Cardiac fibroblast (primary cell): ENCODE results near the gene FN3K.

Source experiments
- DNase-seq, 2 donors: peaks; one replicate each; pipeline versions ENCODE4 v3.0.0 to v3.0.0-alpha.2; 2010; ENCODE audit warnings: low read depth in 2 of 2
- H3K4me3 ChIP-seq, 2 donors: replicated peaks in 1 of 2; 1 replicate in 1 of 2; 2 replicates in 1 of 2; pipeline ENCODE4 v1.5.1; 2011; ENCODE audit warnings: low read depth in 2 of 2, low read length in 2 of 2, mild to moderate bottlenecking in 2 of 2, moderate library complexity in 1 of 2
- TF ChIP-seq, protein P1 (sequence below): IDR thresholded peaks from one replicate; pipeline ENCODE4 v1.5.1; 2011; ENCODE audit warnings: low read depth, mild to moderate bottlenecking, low read length, inconsistent platforms

Gene FN3K

DNA sequence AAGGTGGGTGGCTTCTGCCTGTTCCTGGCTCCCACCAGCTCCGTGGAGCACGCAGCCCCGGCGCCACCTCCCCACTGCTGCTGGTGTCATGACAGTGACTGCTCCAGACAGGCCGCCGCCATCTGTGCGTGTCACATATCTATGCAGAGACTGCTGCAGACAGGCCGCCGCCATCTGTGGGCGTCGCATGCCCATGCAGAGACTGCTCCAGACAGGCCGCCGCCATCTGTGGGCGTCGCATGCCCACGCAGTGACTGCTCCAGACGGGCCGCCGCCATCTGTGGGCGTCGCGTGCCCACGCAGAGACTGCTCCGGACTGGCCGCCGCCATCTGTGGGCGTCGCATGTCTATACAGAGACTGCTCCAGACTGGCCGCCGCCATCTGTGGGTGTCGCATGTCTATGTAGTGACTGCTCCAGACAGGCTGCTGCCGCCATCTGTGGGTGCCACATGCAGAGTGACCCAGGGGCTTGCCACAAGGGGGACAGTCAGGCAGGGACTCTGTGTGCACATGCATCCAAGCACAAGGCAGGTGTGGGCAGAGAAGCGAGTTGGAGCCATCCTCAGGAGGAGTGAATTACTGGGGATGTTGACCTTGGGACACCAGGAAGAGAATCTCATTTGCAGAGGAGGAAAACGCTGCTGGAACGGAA lies 22.2 kb upstream of the FN3K start:
- no peak overlapping the region for H3K4me3 ChIP-seq
- TF ChIP-seq, protein P1, sequence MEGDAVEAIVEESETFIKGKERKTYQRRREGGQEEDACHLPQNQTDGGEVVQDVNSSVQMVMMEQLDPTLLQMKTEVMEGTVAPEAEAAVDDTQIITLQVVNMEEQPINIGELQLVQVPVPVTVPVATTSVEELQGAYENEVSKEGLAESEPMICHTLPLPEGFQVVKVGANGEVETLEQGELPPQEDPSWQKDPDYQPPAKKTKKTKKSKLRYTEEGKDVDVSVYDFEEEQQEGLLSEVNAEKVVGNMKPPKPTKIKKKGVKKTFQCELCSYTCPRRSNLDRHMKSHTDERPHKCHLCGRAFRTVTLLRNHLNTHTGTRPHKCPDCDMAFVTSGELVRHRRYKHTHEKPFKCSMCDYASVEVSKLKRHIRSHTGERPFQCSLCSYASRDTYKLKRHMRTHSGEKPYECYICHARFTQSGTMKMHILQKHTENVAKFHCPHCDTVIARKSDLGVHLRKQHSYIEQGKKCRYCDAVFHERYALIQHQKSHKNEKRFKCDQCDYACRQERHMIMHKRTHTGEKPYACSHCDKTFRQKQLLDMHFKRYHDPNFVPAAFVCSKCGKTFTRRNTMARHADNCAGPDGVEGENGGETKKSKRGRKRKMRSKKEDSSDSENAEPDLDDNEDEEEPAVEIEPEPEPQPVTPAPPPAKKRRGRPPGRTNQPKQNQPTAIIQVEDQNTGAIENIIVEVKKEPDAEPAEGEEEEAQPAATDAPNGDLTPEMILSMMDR, result no peak
- DNase-seq, result no peak

DNA sequence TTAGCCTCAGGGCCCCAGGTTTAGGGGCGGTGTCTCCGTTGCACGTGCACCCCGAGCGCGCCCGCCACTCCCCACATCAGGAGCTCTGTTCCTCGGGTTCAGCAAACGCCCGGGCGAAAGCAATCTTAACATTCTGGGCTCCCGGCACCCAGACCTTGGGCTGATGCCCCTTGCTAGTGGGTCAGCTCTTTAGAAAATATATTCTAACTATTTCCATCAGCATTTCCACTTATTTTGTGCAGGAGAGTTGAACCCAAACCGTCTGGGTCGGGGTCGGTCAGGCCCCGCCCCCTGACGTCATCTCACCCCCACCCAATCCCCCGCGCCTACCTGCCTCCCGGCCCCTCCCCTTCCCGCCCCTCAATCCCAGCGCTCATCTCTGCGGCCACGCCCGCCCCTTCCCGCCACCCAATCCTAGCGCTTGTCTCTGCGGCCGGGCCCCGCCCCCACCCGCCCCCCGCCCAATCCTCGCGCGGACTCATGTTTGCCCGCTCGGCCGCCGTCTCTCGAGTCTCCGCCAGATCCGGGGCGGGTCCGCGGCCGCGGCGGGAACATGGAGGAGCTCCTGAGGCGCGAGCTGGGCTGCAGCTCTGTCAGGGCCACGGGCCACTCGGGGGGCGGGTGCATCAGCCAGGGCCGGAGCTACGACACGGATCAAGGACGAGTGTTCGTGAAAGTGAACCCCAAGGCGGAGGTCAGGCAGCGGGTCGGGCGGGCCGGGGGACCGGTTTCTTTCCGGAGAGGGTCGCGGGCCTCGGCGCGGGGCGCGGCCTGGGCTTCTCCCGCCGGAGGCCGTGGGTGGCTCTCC lies 19.0 kb upstream of the FN3K start, which contains the start of gene FN3KRP:
Gene FN3KRP, plus strand, starts transcription at position 504 of the 808 bp plus-strand sequence. Its CDS starts 50 bp downstream, at position 554.
- peak; percentile 89 to 96 for DNase-seq
- H3K4me3 ChIP-seq, result peak within 1 kb of the TSS; percentile 79
- TF ChIP-seq, protein P1, result no peak

DNA sequence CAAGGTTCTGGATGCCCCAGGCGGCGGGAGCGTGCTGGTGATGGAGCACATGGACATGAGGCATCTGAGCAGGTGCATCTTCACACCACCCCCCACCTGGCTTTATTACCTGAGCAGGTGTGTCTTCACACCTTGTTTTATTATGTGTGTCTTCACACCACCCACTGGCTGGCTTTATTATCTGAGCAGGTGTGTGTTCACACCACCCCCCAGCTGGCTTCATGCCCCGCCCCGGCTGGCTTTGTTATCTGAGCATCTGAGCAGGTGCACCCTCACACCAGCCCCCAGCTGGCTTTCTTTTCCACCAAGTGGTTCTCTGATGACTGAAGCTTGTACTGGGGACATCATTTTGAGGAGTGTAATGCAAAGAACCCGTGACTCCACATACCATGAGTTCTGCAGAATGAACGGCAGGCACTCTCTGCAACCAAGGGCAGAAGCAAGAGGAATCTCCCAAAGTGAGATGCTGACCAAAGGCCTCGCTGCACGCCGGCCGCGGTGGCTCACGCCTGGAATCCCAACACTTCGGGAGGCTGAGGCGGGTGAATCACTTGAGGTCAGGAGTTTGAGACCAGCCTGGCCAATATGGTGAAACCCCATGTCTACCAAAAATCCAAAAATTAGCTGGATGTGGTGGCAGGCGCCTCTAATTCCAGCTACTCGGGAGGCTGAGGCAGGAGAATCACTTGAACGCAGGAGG lies 16.3 kb upstream of the FN3K start:
- TF ChIP-seq, protein P1, result no peak
- no peak overlapping the region for H3K4me3 ChIP-seq
- DNase-seq, result no peak

DNA sequence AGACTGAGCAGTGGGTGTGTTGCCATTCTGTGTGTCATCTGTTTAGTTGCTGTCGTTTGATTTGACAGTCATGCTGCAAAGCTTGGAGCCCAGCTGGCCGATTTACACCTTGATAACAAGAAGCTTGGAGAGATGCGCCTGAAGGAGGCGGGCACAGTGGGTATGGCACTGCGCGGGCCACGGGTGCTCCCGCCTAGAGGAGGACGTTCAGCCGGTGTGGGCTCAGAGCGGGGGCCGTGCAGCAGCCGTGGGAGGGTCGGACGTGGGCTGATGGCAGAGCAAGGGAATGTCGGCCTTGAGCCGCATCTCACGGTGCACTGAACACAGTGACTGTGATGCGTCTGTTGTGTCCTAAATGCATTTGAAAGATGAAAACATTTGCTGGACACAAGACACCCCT lies 15.2 kb upstream of the FN3K start:
- TF ChIP-seq, protein P1, result no peak
- DNase-seq, result no peak
- H3K4me3 ChIP-seq, result no peak overlapping the region

DNA sequence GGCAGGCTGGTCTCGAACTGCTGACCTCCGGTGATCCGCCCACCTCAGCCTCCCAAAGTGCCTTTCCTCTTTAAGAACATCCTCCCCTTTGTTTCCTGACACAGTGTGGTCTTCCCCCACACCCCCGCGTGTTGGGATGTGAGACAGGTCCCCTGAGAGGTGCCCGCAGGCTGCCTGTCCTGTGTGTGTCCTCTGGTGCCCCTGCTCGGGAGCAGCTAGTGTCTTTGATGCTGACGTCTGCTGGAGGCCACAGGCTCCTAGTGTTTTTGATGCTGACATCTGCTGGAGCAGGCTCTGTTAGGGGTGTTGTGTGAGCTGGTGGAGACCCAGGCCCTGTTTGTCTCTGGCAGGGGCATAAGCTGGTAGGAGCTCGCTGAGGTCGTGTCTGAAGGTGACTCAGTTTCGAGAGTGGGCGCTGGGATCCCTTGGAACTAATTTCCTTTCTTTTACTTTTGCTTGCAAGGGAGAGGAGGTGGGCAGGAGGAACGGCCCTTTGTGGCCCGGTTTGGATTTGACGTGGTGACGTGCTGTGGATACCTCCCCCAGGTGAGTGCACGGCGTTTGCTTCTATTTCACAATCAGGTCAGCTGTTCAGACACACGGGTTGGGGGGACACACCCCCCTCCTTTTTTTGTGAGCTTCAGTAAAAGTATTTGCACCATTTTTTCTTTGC lies 12.9 kb upstream of the FN3K start:
- TF ChIP-seq, protein P1, result no peak
- DNase-seq, result no peak
- H3K4me3 ChIP-seq, result no peak overlapping the region

DNA sequence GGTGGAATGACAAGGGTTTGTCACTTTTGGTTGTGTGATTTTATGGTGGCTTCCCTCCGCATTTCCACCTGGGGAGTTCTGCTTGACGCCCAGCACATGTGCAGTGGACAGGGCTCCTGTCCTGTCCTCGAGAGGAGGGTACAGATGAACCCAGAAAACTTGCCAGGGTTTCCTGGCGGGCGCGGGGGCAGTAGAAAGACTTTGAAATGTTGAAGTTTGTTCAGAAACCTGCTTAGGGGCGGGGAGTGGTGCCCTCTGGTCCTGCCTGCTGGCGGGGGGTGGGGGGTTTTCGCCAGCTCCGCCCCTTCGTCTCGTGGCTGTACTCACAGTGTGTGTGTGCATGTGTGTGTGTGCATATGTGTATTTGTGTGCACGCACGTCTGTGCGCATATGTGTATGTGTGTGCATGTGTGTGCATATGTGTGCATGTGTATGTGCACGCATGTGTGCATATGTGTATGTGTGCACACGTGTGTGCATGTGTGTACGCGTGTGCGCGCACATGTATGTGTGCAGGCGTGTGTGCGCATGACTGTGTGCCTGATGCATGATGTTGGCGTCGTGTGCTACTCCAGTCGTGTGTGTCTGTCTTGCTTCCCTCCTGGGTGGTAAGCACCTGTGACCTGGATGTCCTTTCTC lies 12.1 kb upstream of the FN3K start:
- TF ChIP-seq, protein P1, result no peak
- DNase-seq, result no peak
- H3K4me3 ChIP-seq, result no peak overlapping the region
